IMR-90 (cell line): Measurements from ENCODE around the gene FANCE. TPM values are rescaled to one million over a fixed set of nuclear protein-coding genes. Genes with fewer than 3 reads are reported as not detected.

Source experiments
- ATAC-seq: fragments of 200-7000 bp; cut with Tn5 transposase; 2 replicates; pipeline ENCODE4 v1.9.1; 2020; ENCODE audit warnings: low read depth, mild to moderate bottlenecking, moderate library complexity
- BruUV-seq: library from RNA; stranded (reverse); fragments of 400-500 nt; replicated peaks from 2 replicates; lab custom pipeline; 2021; lab: Mats Ljungman, UMichigan
- CTCF ChIA-PET: fragments of 300-600 bp; formaldehyde crosslinking; extraction: SDS; loops from one replicate; lab custom pipeline; 2021; ENCODE audit warnings: antibody characterized with exemption; lab: Yijun Ruan, JAX
- POLR2A ChIA-PET: fragments of 300-600 bp; sonication (Branson Sonifier 250); formaldehyde crosslinking; loops from one replicate; lab custom pipeline; 2022; ENCODE audit warnings: antibody characterized with exemption; ENCODE audit not compliant: unreplicated experiment; lab: Charles Lee
- DNase-seq: peaks from one replicate; pipeline ENCODE4 v3.0.0; 2013
- H2AFZ ChIP-seq: replicated peaks from 2 replicates; pipeline ENCODE3; 2013; ENCODE audit warnings: low read length, mild to moderate bottlenecking; ENCODE audit not compliant: poor library complexity
- H2AK5ac ChIP-seq: 2 replicates; pipeline ENCODE4 v1.6.1; 2013; ENCODE audit warnings: low read depth, low read length, inconsistent platforms
- H2AK9ac ChIP-seq: replicated peaks from 2 replicates; pipeline ENCODE3; 2013; ENCODE audit warnings: mild to moderate bottlenecking, low read depth, low read length, moderate library complexity; ENCODE audit not compliant: poor library complexity
- H2BK120ac ChIP-seq: 2 replicates; pipeline ENCODE4 v1.6.1; 2013; ENCODE audit warnings: low read depth, low read length, inconsistent platforms
- H2BK15ac ChIP-seq: 3 replicates; pipeline ENCODE4 v1.6.1; 2013; ENCODE audit warnings: low read depth, low read length, inconsistent platforms
- H2BK20ac ChIP-seq: 2 replicates; pipeline ENCODE4 v1.6.1; 2013; ENCODE audit warnings: low read depth, mild to moderate bottlenecking, inconsistent platforms, low read length, moderate library complexity
- H2BK5ac ChIP-seq: 2 replicates; pipeline ENCODE4 v1.6.1; 2013; ENCODE audit warnings: mild to moderate bottlenecking, low read depth, low read length, inconsistent platforms; ENCODE audit not compliant: poor library complexity, severe bottlenecking
- H3K14ac ChIP-seq: replicated peaks from 2 replicates; pipeline ENCODE4 v1.6.1; 2013; ENCODE audit warnings: low read depth, low read length, inconsistent platforms
- H3K18ac ChIP-seq: 2 replicates; pipeline ENCODE4 v1.6.1; 2013; ENCODE audit warnings: low read depth, low read length, control low read depth
- H3K23ac ChIP-seq: 2 replicates; pipeline ENCODE4 v1.6.1; 2013; ENCODE audit warnings: low read depth, low read length, inconsistent platforms
- H3K27ac ChIP-seq: 2 replicates; pipeline ENCODE4 v1.5.1; 2013; ENCODE audit warnings: mild to moderate bottlenecking, control low read depth, low read length; ENCODE audit not compliant: insufficient read depth
- H3K27me3 ChIP-seq: 2 replicates; pipeline ENCODE4 v1.6.1; 2013; ENCODE audit warnings: low read length; ENCODE audit not compliant: control insufficient read depth, insufficient read depth
- H3K36me3 ChIP-seq: 2 replicates; pipeline ENCODE4 v1.6.1; 2013; ENCODE audit warnings: low read length, mixed read lengths; ENCODE audit not compliant: control insufficient read depth, insufficient read depth
- H3K4ac ChIP-seq: 2 replicates; pipeline ENCODE4 v1.6.1; 2013; ENCODE audit warnings: low read depth, low read length, inconsistent platforms
- H3K4me1 ChIP-seq: 2 replicates; pipeline ENCODE4 v1.6.1; 2013; ENCODE audit warnings: low read length, mixed read lengths; ENCODE audit not compliant: control insufficient read depth, insufficient read depth
- H3K4me2 ChIP-seq: 2 replicates; pipeline ENCODE4 v1.6.1; 2013; ENCODE audit warnings: low read depth, mild to moderate bottlenecking, control low read depth, low read length, moderate library complexity
- H3K4me3 ChIP-seq: 2 replicates; pipeline ENCODE4 v1.5.1; 2013; ENCODE audit warnings: low read depth, mild to moderate bottlenecking, control low read depth, low read length, moderate library complexity; ENCODE audit not compliant: insufficient read depth
- H3K56ac ChIP-seq: 2 replicates; pipeline ENCODE4 v1.6.1; 2013; ENCODE audit warnings: low read length, inconsistent platforms; ENCODE audit not compliant: insufficient read depth; ENCODE audit errors: extremely low read depth
- H3K79me1 ChIP-seq, 2 experiments: 2 replicates each; pipeline ENCODE4 v1.6.1; 2013; ENCODE audit warnings: low read length in 2 of 2, inconsistent platforms in 1 of 2, low read depth in 1 of 2
- H3K9ac ChIP-seq: 2 replicates; pipeline ENCODE4 v1.6.1; 2013; ENCODE audit warnings: low read depth, low read length, control low read depth
- H3K9me1 ChIP-seq: 2 replicates; pipeline ENCODE4 v1.6.1; 2013; ENCODE audit warnings: low read length, inconsistent platforms; ENCODE audit not compliant: insufficient read depth
- H3K9me3 ChIP-seq: 2 replicates; pipeline ENCODE4 v1.6.1; 2013; ENCODE audit warnings: low read length; ENCODE audit not compliant: control insufficient read depth, insufficient read depth
- H4K20me1 ChIP-seq: 2 replicates; pipeline ENCODE4 v1.6.1; 2013; ENCODE audit warnings: low read length, inconsistent platforms; ENCODE audit not compliant: insufficient read depth
- H4K5ac ChIP-seq: 2 replicates; pipeline ENCODE4 v1.6.1; 2013; ENCODE audit warnings: mild to moderate bottlenecking, low read depth, low read length, control low read depth
- H4K8ac ChIP-seq, 2 experiments: 2 replicates each; pipeline ENCODE4 v1.6.1; 2013; ENCODE audit warnings: low read depth in 2 of 2, low read length in 2 of 2, control low read depth in 1 of 2, inconsistent platforms in 1 of 2
- H4K91ac ChIP-seq: 2 replicates; pipeline ENCODE4 v1.6.1; 2013; ENCODE audit warnings: low read depth, low read length, inconsistent platforms; ENCODE audit not compliant: insufficient read depth
- BHLHE40 ChIP-seq: fragments of 150-350 bp; IDR thresholded peaks from 2 replicates; pipeline ENCODE4 v1.6.1; 2016; ENCODE audit warnings: mild to moderate bottlenecking, low read depth, low read length
- CEBPB ChIP-seq: IDR thresholded peaks from 2 replicates; pipeline ENCODE4 v1.6.1; 2012; ENCODE audit warnings: low read depth, low read length, improper control_type of control experiment
- CTCF ChIP-seq: conservative IDR thresholded peaks from 2 replicates; pipeline ENCODE4 v1.5.1; 2012; ENCODE audit warnings: mild to moderate bottlenecking, low read depth, low read length, improper control_type of control experiment
- FOS ChIP-seq: fragments of 150-350 bp; IDR thresholded peaks from 2 replicates; pipeline ENCODE4 v1.6.1; 2016; ENCODE audit warnings: low read depth, low read length
- MAFK ChIP-seq: IDR thresholded peaks from 2 replicates; pipeline ENCODE4 v1.6.1; 2012; ENCODE audit warnings: low read depth, low read length, improper control_type of control experiment
- MAZ ChIP-seq: IDR thresholded peaks from 2 replicates; pipeline ENCODE4 v1.6.1; 2012; ENCODE audit warnings: low read depth, mild to moderate bottlenecking, low read length, improper control_type of control experiment, moderate library complexity, borderline replicate concordance
- MXI1 ChIP-seq: IDR thresholded peaks from 2 replicates; pipeline ENCODE4 v1.6.1; 2012; ENCODE audit warnings: low read depth, mild to moderate bottlenecking, low read length, moderate library complexity, borderline replicate concordance
- RAD21 ChIP-seq: IDR thresholded peaks from 2 replicates; pipeline ENCODE4 v1.6.1; 2012; ENCODE audit warnings: low read length, improper control_type of control experiment
- RFX5 ChIP-seq: IDR thresholded peaks from 2 replicates; pipeline ENCODE4 v1.8.0; 2012; ENCODE audit warnings: low read depth, mild to moderate bottlenecking, low read length, moderate library complexity
- WGBS, 2 experiments: methylation state at CpG; one replicate each; pipeline versions ENCODE4 v1.1.5 to v1.1.7; 2013; ENCODE audit warnings: missing lambda C conversion rate in 2 of 2; ENCODE audit not compliant: insufficient read length in 1 of 2; ENCODE audit errors: extremely low coverage in 2 of 2; 5-methylcytosine and 5-hydroxymethylcytosine counted together
- dilution Hi-C: fragments of 300-500 bp; cut with HindIII; formaldehyde crosslinking; loops from one replicate; pipeline ENCODE4 v1.14.3; 2018; ENCODE audit warnings: low sequenced_read_pairs; ENCODE audit not compliant: unreplicated experiment
- in situ Hi-C: fragments of 300-500 bp; cut with MboI; formaldehyde crosslinking; loops from 3 replicates; pipeline ENCODE4 v1.14.3; 2019; ENCODE audit warnings: low sequenced_read_pairs, inconsistent platforms, mixed read lengths
- intact Hi-C: fragments of 100-400 bp; cut with micrococcal nuclease; formaldehyde crosslinking; loops from 2 replicates; pipeline ENCODE4 v1.10.0; 2022
- polyA plus RNA-seq, 3 experiments: library from polyadenylated mRNA; depleted of rRNA; stranded (reverse); fragments of >200 nt; gene quantifications; 2 replicates each; pipeline ENCODE4 v1.2.3, GENCODE V29; 2012; ENCODE audit warnings: low replicate concordance in 1 of 3
- total RNA-seq: library from RNA; depleted of rRNA; stranded (reverse); fragments of >200 nt; gene quantifications from 2 replicates; pipeline ENCODE4 v1.2.3, GENCODE V29; 2012

FANCE gene
- total and polyA plus RNA-seq, 2 of the 4 experiments (the other 2 are of a cell fraction), result 7.1 to 9.1 TPM

GRCh38 chr6:35411066-35411465, 41.1 kb upstream of the FANCE start:
- Histone ChIP-seq H3K18ac (no peak overlapping the region), H2BK5ac (no peak overlapping the region), H3K4ac (no peak overlapping the region), H2BK120ac (no peak overlapping the region), H3K79me1 (peaks cover 32 to 90% of the 10 kb centered on the region in 2 experiments), H4K5ac (no peak overlapping the region), H4K8ac (no peak overlapping the region), H3K14ac (no peak overlapping the region), H2AK9ac (no peak overlapping the region), H4K91ac (no peak overlapping the region), H3K36me3 (peaks cover 36% of the 10 kb centered on the region), H3K23ac (no peak overlapping the region), H2BK20ac (no peak overlapping the region), H3K9me1 (peaks cover 28% of the 10 kb centered on the region), H2AFZ (no peak overlapping the region), H3K27ac (no peak overlapping the region), H3K27me3 (no peaks in the 10 kb centered on the region), H3K9me3 (no peaks in the 10 kb centered on the region), H4K20me1 (peaks cover 11% of the 10 kb centered on the region), H3K4me2 (no peak overlapping the region), H3K4me3 (no peak overlapping the region), H2AK5ac (no peak overlapping the region), H3K9ac (no peak overlapping the region), H3K4me1 (peaks cover 12% of the 10 kb centered on the region), H3K56ac (no peak overlapping the region), H2BK15ac (no peak overlapping the region)
- intact Hi-C loops (no loop called here), in situ Hi-C loops (no loop called here), dilution Hi-C loops (no loop called here)
- POLR2A ChIA-PET, result no interaction called here
- DNase-seq (no peak), ATAC-seq (no peak)
- BruUV-seq, result no TSS peak
- TF ChIP-seq MXI1 (no peak), BHLHE40 (no peak), MAZ (no peak), CEBPB (no peak), FOS (no peak), CTCF (no peak), RFX5 (no peak), MAFK (no peak), RAD21 (no peak)
- WGBS, 2 experiments, result 100% methylated on average over 1 of the region's 9 CpGs; no CpG with 5 or more reads in 1 of the 2 experiments
- CTCF ChIA-PET, result no interaction called here
